Heart left ventricle (tissue), 16 donors: Measurements from ENCODE around the gene NABP1. TPM values are rescaled to one million over a fixed set of nuclear protein-coding genes. Genes with fewer than 3 reads are reported as not detected.

ENCODE experiments used
- ATAC-seq, 4 donors: fragments of 200-7000 bp; cut with Tn5 transposase; one replicate each; pipeline ENCODE4 v1.9.1; 2020 to 2022; ENCODE audit warnings: moderate library complexity in 4 of 4, mild to moderate bottlenecking in 3 of 4, moderate number of reproducible peaks in 1 of 4
- DNase-seq, 5 donors: peaks; one replicate each; pipeline ENCODE4 v3.0.0-alpha.2; 2020
- H3K27ac ChIP-seq, 12 donors: fragments of 200-600 bp; sonication (generic) in 4 of 12; one replicate each; pipeline versions ENCODE4 v1.5.0 to v1.8.0; 2016 to 2022; ENCODE audit warnings: mild to moderate bottlenecking in 2 of 12
- H3K27me3 ChIP-seq, 9 donors: fragments of 200-600 bp; sonication (generic) in 2 of 9; one replicate each; pipeline versions ENCODE4 v1.5.1 to v1.8.0; 2016 to 2022; ENCODE audit warnings: mild to moderate bottlenecking in 3 of 9
- H3K36me3 ChIP-seq, 9 donors: fragments of 200-600 bp; sonication (generic) in 2 of 9; one replicate each; pipeline versions ENCODE4 v1.5.0 to v1.8.0; 2018 to 2022; ENCODE audit warnings: mild to moderate bottlenecking in 2 of 9
- H3K4me1 ChIP-seq, 12 donors: fragments of 200-600 bp; sonication (generic) in 4 of 12; one replicate each; pipeline versions ENCODE4 v1.5.0 to v1.8.0; 2016 to 2022; ENCODE audit warnings: mild to moderate bottlenecking in 3 of 12
- H3K4me3 ChIP-seq, 12 donors: fragments of 200-600 bp; sonication (generic) in 4 of 12; one replicate each; pipeline versions ENCODE4 v1.5.0 to v1.8.0; 2017 to 2022; ENCODE audit warnings: mild to moderate bottlenecking in 9 of 12, moderate library complexity in 4 of 12
- H3K9me3 ChIP-seq, 12 donors: fragments of 200-600 bp; sonication (generic) in 4 of 12; one replicate each; pipeline versions ENCODE4 v1.5.0 to v1.8.0; 2016 to 2022; ENCODE audit warnings: mild to moderate bottlenecking in 1 of 12
- POLR2A ChIP-seq, 2 donors: fragments of 450-650 bp; IDR thresholded peaks; one replicate each; pipeline ENCODE4 v1.6.1; 2017; ENCODE audit warnings: antibody characterized with exemption in 2 of 2, mild to moderate bottlenecking in 2 of 2, moderate library complexity in 2 of 2
- WGBS, 4 donors: extraction: QIAGEN DNeasy Blood & Tissue Kit in 2 of 4; methylation state at CpG; one replicate each; pipeline versions ENCODE4 v1.1.5 to v1.1.7; 2013 to 2018; 5-methylcytosine and 5-hydroxymethylcytosine counted together
- intact Hi-C, 10 donors: fragments of 100-400 bp; cut with DNase I; formaldehyde crosslinking; loops; one replicate each; pipeline versions ENCODE4 v1.11.1 to v1.14.2; 2022
- polyA plus RNA-seq, 2 donors: library from polyadenylated mRNA; stranded (reverse); fragments of 200-250 nt; gene quantifications; one replicate each; pipeline ENCODE4 v1.2.3, GENCODE V29; 2013
- total RNA-seq, 9 donors: library from RNA; depleted of rRNA in 2 of 9; stranded (reverse); fragments of >200 nt in 2 of 9; fragmentation: NEBNext Ultra II Directional in 3 of 9; extraction: Animal tissue kit (Norgen Biotek cat#: 25700) in 3 of 9; gene quantifications; one replicate each; pipeline versions ENCODE4 v1.1.0 to v1.2.4, GENCODE V29; 2016 to 2023
- TF ChIP-seq, protein P1 (sequence below), 12 donors: fragments of 200-600 bp; sonication (generic) in 4 of 12; IDR thresholded peaks; one replicate each; pipeline versions ENCODE4 v1.5.0 to v1.8.0; 2018 to 2022; ENCODE audit warnings: antibody characterized with exemption in 12 of 12, mild to moderate bottlenecking in 5 of 12
- donor health status: ischemic (EF 13 %, LVEDD 7.1; RV severe dilation, severe dysfunction).
- donor health status: healthy with polysubstance abuse.
- donor health status: DM: no; HTN: yes; CAD: no.
- donor health status: DM: no; HTN: no; CAD: no.
- donor health status: ischemic (EF 25% LVEDD 6.9; RV normal size, moderate dysfunction).
- donor health status: ischemic (EF 25% LVEDD 5.7; RV mildly dilated, moderate dysfunction).
- donor health status: healthy.
- donor health status: DM: yes; HTN: yes; CAD: no.
- donor health status: ischemic (EF 35%, LVEDD 5.7; RV mildly dilated, moderate dysfunction).
- donor health status: nonischemic (EF 11% LVEDD 7.7; RV severe dilation, severe dysfunction).
- donor health status: DM: yes; HTN: yes; CAD: no.
- donor health status: PGD.
- donor health status: ischemic (EF 29% LVEDD 5.4; RV normal size, mild dysfunction).
- donor health status: nonischemic (EF 23%, LVEDD 6.1; RV moderate dilation, normal function).

Gene NABP1
- total and polyA plus RNA-seq, 11 donors: 1.5 to 36.3 (median 3.3) TPM

DNA sequence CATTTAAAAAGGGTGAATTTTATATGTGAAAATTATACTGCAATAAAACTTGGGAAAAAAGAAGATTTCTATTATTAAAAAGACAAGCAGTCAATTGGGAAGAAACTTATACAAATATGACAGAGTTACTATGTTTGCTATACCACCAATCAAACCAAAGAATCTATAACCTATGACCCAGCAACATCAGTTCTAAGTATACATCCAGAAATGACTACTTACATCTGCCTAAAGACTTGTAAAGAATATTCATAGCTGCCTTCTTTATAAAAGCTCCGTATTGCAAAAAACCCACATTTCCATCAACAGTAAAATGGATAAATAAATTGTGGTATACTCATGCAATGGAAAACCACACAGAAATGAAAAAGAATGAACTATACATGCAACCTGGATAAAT lies 32.9 kb upstream of the NABP1 start:
- H3K4me3 ChIP-seq: no peak overlapping the region
- no peak for ATAC-seq
- WGBS, 4 donors: 97 to 100% (median 98%) methylated on average over 1 of the region's 1 CpG
- H3K27ac ChIP-seq: no peak overlapping the region
- intact Hi-C loops: no loop called here
- H3K27me3 ChIP-seq: no peaks in the 10 kb centered on the region
- DNase-seq: no peak
- TF ChIP-seq, protein P1, sequence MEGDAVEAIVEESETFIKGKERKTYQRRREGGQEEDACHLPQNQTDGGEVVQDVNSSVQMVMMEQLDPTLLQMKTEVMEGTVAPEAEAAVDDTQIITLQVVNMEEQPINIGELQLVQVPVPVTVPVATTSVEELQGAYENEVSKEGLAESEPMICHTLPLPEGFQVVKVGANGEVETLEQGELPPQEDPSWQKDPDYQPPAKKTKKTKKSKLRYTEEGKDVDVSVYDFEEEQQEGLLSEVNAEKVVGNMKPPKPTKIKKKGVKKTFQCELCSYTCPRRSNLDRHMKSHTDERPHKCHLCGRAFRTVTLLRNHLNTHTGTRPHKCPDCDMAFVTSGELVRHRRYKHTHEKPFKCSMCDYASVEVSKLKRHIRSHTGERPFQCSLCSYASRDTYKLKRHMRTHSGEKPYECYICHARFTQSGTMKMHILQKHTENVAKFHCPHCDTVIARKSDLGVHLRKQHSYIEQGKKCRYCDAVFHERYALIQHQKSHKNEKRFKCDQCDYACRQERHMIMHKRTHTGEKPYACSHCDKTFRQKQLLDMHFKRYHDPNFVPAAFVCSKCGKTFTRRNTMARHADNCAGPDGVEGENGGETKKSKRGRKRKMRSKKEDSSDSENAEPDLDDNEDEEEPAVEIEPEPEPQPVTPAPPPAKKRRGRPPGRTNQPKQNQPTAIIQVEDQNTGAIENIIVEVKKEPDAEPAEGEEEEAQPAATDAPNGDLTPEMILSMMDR (IDR thresholded peaks at IDR 0.05): no peak
- H3K36me3 ChIP-seq: no peaks in the 10 kb centered on the region
- peaks cover 0 to 16% (median 0%) of the 10 kb centered on the region in 12 donors for H3K4me1 ChIP-seq
- no peaks in the 10 kb centered on the region for H3K9me3 ChIP-seq

DNA sequence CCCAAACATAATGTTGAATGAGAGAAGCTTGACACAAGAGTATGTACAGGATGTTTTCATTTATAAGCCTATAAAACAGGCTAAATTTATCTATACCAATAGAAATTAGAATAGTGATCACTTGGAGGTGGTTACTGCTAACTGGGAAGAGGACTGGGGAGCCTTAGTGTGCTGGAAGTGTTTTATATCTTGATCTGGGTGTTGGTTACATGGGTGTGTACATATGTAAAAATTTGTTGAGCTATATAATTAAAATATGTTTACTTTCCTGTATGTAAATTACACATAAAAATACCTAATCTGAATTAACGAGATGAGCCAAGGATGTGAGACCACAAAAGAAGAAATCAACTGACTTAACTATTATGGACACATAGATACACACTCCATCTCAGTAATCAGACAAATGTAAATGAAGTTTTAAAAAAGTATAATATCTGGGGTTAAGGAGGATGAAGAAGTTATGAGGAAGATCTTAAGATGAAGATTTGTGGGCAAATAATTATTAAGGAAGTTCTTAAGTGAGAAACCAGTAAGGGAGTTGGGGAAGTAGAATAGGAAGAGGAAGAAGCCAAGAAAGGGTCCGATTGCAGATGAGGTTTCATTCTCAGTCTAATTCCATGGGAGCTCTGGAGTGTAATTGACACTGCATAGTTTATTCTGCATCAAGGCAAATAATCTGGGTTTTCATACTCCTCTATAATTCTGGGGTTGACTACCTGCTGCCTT lies 32.3 kb upstream of the NABP1 start:
- 43 to 61% (median 48%) methylated on average over 2 of the region's 2 CpGs for WGBS, 4 donors
- TF ChIP-seq POLR2A (IDR thresholded peaks at IDR 0.05): no peak
- TF ChIP-seq, protein P1 (IDR thresholded peaks at IDR 0.05): no peak
- no peak for DNase-seq
- Histone ChIP-seq H3K27me3 (no peaks in the 10 kb centered on the region), H3K9me3 (no peaks in the 10 kb centered on the region), H3K27ac (peak overlapping the region in 1 of 12 donors; percentile 67), H3K4me3 (no peak overlapping the region), H3K4me1 (peaks cover 0 to 16% (median 0%) of the 10 kb centered on the region in 12 donors), H3K36me3 (no peaks in the 10 kb centered on the region)
- no peak for ATAC-seq
- intact Hi-C loops: no loop called here

- Histone ChIP-seq H3K27me3 (no peaks in the 10 kb centered on the region), H3K4me3 (no peak overlapping the region), H3K4me1 (peaks cover 0 to 19% (median 0%) of the 10 kb centered on the region in 12 donors), H3K27ac (peak overlapping the region in 1 of 12 donors; percentile 67), H3K36me3 (no peaks in the 10 kb centered on the region), H3K9me3 (no peaks in the 10 kb centered on the region)
- TF ChIP-seq, protein P1 (IDR thresholded peaks at IDR 0.05): no peak
- TF ChIP-seq POLR2A (IDR thresholded peaks at IDR 0.05): no peak
- intact Hi-C loops: no loop called here
- 87 to 91% (median 88%) methylated on average over 6 of the region's 6 CpGs for WGBS, 4 donors
- DNase-seq: no peak
- ATAC-seq: no peak
These were observed 31.6 kb upstream of the NABP1 start for GRCh38 chr2:191646163-191646902.

GRCh38 chr2:191649519-191649918 lies 28.4 kb upstream of the NABP1 start:
- H3K9me3 ChIP-seq: peaks cover 0 to 6% (median 0%) of the 10 kb centered on the region in 12 donors
- TF ChIP-seq POLR2A (IDR thresholded peaks at IDR 0.05): no peak
- TF ChIP-seq, protein P1 (IDR thresholded peaks at IDR 0.05): no peak
- ATAC-seq: no peak
- peaks cover 0 to 22% (median 0%) of the 10 kb centered on the region in 12 donors for H3K4me1 ChIP-seq
- no peak for DNase-seq
- intact Hi-C loops: no loop called here
- no peak overlapping the region for H3K27ac ChIP-seq
- no peaks in the 10 kb centered on the region for H3K27me3 ChIP-seq
- 90 to 92% (median 91%) methylated on average over 2 of the region's 2 CpGs for WGBS, 4 donors
- no peak overlapping the region for H3K4me3 ChIP-seq
- no peaks in the 10 kb centered on the region for H3K36me3 ChIP-seq
